GM19351 (cell line): Measurements from ENCODE around the gene ATP6V0B.
A peak's percentile ranks its signal among the peaks of the same experiment; 100 is the strongest.

Source experiments
- ATAC-seq: cut with Tn5 transposase; IDR thresholded peaks from one replicate; pipeline ENCODE4 v1.9.1; 2021; ENCODE audit warnings: mild to moderate bottlenecking, moderate library complexity; ENCODE audit not compliant: unreplicated experiment

Gene ATP6V0B

DNA sequence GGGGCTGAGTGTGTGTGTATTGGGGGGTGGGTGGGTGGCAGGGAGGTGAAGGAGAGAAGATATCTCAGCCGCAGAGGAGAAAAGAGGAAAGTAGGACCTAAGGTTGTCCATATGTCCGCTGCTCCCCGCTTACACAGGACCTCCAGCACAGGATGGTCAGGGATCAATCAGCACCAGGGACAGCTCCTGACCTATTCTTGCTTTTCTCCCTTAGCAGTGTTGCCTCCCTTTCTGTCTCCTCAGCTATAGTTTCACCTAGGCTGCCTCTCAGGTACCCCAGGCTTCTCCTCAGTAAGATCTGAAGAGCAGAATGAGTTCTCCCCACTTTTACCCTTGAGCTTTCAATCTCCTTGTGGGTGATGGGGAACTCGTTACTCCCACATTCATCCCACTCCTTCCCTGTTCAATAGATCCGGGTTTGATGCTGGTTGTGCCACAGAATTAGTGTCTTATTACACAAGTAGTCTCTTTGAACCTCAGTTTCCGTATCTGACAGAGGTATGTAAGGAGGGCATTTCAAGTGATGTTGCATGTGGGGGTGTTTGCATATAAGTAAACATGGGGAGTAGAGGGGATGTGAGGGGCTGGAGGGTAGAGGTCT, 6.3 kb upstream of the ATP6V0B start:
- no peak for ATAC-seq

GRCh38 chr1:43969416-43969745, 5.4 kb upstream of the ATP6V0B start:
- ATAC-seq: no peak

DNA sequence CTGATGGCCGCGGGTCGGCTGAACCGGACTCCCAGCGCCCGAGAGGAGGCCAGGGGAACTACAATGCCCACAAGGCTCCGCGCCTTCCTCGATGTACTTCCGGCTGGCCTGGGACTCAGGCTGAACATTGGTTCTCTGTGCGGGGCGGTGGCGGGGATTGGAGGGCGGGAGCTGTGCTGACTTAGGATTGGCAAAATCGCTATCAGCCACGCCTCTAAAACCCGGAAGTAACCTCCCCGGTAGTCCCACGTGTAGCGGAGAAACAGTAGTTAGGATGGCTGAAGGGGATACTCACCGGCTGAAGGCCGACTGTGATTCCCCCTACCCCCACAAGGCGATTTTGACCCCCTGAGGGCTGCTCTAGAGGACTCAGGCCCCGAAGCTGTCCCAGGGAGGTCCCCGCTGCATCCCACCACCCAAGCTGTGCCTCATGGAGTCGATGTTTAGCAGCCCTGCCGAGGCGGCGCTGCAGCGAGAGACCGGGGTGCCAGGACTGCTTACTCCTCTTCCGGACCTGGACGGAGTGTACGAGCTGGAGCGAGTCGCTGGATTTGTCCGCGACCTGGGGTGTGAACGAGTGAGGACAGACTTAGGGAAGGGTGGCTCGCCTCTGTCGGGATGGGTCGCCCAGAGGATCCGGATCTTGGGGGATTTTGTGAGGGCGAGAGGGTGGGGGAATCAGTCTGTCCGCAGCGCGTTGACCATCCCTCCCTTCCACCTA, 4.9 kb upstream of the ATP6V0B start, which contains the start of gene DPH2:
Gene DPH2 (plus strand): TSS at position 265 of the 721 bp plus-strand sequence. CDS start 166 bp downstream, at position 431.
- peak; percentile 88 for ATAC-seq

GRCh38 chr1:43970502-43970901, 4.3 kb upstream of the ATP6V0B start:
- no peak for ATAC-seq

- no peak for ATAC-seq
Observed at GRCh38 chr1:43970911-43971310, 3.8 kb upstream of the ATP6V0B start.

GRCh38 chr1:43971336-43971980, 3.3 kb upstream of the ATP6V0B start:
- ATAC-seq: no peak

- no peak for ATAC-seq
Observed at GRCh38 chr1:43973981-43974442, 748 bp upstream of the ATP6V0B start.

- no peak for ATAC-seq
Observed at GRCh38 chr1:43975249-43975961, 645 bp downstream of the ATP6V0B start.

- ATAC-seq: no peak
Observed at GRCh38 chr1:43976045-43976444, 1.3 kb downstream of the ATP6V0B start.

DNA sequence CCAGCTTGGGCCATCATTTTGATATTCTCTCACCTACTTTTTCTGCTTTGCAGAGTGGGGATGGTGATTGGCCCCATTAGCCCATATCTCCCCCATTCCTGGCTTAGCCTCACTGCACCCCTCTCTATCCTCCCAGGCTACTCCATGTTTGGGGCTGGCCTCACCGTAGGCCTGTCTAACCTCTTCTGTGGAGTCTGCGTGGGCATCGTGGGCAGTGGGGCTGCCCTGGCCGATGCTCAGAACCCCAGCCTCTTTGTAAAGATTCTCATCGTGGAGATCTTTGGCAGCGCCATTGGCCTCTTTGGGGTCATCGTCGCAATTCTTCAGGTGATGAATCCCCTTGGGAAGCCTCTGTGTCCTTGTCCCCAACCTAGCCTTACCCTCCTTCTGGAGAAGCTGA, 2.1 kb downstream of the ATP6V0B start:
- no peak for ATAC-seq

DNA sequence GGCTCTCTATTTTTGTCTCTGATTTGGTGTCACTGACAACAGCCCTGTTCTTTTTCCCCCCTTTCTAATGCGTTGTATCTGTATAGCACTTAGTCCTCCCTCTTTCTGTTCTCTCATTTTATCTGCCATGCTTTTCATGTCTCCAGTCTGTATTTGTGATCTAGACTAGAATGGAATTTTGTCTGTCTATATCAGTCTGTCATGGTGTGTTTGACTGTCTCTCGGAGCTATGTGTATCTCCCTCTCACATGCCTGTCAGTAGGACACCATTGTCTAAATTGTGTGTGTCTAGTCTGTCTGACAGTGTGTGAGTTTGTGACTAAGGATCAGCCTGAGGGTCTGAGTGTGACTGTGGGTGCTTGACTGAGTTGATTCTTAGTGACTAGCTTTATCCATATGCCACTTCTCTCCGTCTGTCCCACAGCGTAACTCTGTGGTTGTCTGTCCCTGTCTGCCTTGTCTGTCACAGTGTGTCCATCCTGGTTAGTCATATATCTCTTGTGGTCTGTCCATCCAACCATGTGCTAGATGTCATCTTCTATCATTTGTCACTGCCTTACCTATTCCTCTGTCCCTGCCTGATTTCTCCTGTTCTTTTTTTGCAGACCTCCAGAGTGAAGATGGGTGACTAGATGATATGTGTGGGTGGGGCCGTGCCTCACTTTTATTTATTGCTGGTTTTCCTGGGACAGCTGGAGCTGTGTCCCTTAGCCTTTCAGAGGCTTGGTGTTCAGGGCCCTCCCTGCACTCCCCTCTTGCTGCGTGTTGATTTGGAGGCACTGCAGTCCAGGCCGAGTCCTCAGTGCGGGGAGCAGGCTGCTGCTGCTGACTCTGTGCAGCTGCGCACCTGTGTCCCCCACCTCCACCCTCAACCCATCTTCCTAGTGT, 2.9 kb downstream of the ATP6V0B start:
- no peak for ATAC-seq

DNA sequence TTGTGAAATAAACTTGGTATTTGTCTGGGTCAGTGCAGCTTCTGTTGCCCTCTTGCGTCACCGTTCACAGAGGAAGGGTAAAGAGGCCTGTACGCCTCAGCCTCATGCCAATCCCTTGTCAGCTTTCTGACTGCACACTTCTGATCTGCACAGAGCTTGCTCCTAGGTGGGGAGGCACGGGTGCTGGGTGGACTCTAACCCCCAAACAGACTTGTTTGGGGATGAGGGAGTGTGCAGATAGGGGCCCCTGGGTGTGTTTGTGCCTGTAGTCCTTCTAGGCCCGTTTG, 3.4 kb downstream of the ATP6V0B start:
- ATAC-seq: no peak

GRCh38 chr1:43978551-43979260, 3.9 kb downstream of the ATP6V0B start, which contains the start of gene B4GALT2:
TSS of gene B4GALT2 (plus strand) at chr1:43979210. CDS start at chr1:43981161, 1,951 bp downstream.
- ATAC-seq: no peak

GRCh38 chr1:43979261-43979527, 4.4 kb downstream of the ATP6V0B start:
- no peak for ATAC-seq

- no peak for ATAC-seq
Observed at GRCh38 chr1:43979528-43980254, 4.9 kb downstream of the ATP6V0B start.

DNA sequence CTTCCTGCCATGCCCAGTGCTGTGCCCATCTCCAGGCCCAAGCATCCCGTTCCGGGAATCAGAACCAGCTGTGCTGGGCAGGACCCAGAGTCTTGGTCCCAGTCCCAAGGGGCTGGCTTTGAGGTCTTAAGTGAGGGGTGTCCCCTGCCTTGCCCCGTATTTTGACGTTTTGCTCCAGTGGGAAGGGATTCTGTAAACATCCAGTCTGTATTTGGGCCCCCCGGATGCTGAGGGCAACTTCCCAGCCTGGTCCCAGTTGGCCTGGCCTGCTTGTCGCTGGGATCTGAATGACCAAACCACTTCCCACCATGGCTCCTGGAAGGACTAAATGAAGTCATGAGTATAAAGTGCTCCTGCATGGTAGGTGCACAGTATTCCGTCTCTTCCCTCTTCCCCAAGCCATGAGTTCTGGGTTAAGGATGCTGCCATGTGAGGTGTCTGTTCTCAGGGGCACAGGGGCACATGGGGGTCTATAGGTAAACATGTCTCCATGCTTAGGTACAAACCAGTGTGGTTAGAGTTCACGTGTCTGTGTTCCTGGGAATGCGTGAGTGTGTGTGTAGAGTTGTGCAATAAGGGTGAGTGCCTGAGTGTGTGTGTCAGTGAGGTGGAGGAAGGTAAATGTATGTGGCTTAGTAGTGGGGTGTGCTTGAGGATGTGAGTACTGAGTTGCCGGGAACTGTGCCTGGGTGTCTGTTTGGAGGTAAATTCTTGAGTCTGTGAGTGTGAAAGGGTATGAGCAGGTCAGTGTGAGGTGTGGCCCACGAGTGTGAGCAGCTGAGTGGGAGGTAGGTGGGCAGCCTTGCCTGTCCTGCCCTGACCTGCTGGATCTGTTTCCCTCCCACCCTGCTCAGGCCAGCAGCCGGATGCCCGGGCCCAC, 5.7 kb downstream of the ATP6V0B start:
- no peak for ATAC-seq

GRCh38 chr1:43981135-43981491, 6.4 kb downstream of the ATP6V0B start:
- ATAC-seq: no peak

- ATAC-seq: no peak
Observed at GRCh38 chr1:43981636-43982035, 6.9 kb downstream of the ATP6V0B start.

DNA sequence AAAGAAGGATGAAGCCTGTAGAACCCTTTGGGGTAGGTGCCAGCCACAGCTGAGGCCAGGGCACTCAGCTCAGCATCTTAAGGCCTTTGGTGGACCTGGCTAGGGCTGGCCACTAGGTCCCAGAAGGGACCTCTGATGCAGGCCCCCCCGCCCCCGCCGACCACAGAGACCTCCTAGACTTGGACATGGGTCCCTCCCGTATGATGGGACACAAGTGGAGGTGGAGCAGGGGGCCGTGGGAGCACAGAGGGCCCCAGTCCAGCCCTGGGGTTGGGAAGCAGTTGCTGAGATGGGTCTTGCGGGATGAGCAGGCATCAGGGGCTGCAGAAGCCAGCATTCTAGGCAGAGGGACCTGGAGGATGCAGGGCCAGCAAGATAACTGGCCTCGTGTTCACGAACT, 7.5 kb downstream of the ATP6V0B start:
- no peak for ATAC-seq
